AG04450 (cell line): ENCODE measurements around the gene GPR152. TPM values are rescaled to one million over a fixed set of nuclear protein-coding genes. Genes with fewer than 3 reads are reported as not detected.
A peak's percentile ranks its signal among the peaks of the same experiment; 100 is the strongest.

ENCODE experiments used
- CTCF ChIA-PET: fragments of 300-600, 350-600 bp; formaldehyde crosslinking; extraction: SDS; loops from one replicate; lab custom pipeline; 2022; ENCODE audit warnings: antibody characterized with exemption, inconsistent platforms; lab: Charles Lee
- POLR2A ChIA-PET: fragments of 350-600 bp; formaldehyde crosslinking; extraction: SDS; loops from one replicate; lab custom pipeline; 2021; ENCODE audit warnings: antibody characterized with exemption, inconsistent platforms; lab: Yijun Ruan, JAX
- DNase-seq: peaks from one replicate; pipeline ENCODE4 v3.0.0-alpha.2; 2011; ENCODE audit warnings: low read depth, low spot score
- H3K27ac ChIP-seq: one replicate; pipeline ENCODE4 v1.5.1; 2012; ENCODE audit warnings: low read depth, low read length, control low read depth
- H3K27me3 ChIP-seq: one replicate; pipeline ENCODE4 v1.6.0; 2012; ENCODE audit warnings: low read length; ENCODE audit not compliant: control insufficient read depth, insufficient read depth
- H3K4me3 ChIP-seq: 2 replicates; pipeline ENCODE4 v1.5.1; 2011; ENCODE audit warnings: mild to moderate bottlenecking, low read depth, low read length, control low read depth
- H3K9me3 ChIP-seq: 2 replicates; pipeline ENCODE4 v1.5.1; 2012; ENCODE audit warnings: low read length; ENCODE audit not compliant: control insufficient read depth, insufficient read depth
- CTCF ChIP-seq: IDR thresholded peaks from 2 replicates; pipeline ENCODE4 v1.5.1; 2011; ENCODE audit warnings: low read depth, low read length, control low read depth, inconsistent platforms
- polyA plus RNA-seq: library from polyadenylated mRNA; depleted of rRNA; stranded (reverse); fragments of >200 nt; gene quantifications from 2 replicates; pipeline ENCODE4 v1.2.3, GENCODE V29; 2011

Gene GPR152
- polyA plus RNA-seq, 1 experiment, result not detected

- CTCF ChIA-PET, result interaction anchor here (0.6 kb wide), 1 partner anchor 26 kb away, joined by 10 read pairs; no protein-coding TSS in a partner anchor
- peaks cover 4% of the 10 kb centered on the region for H3K27me3 ChIP-seq
These were observed 17.9 kb upstream of the GPR152 start for GRCh38 chr11:67470337-67471002.

DNA sequence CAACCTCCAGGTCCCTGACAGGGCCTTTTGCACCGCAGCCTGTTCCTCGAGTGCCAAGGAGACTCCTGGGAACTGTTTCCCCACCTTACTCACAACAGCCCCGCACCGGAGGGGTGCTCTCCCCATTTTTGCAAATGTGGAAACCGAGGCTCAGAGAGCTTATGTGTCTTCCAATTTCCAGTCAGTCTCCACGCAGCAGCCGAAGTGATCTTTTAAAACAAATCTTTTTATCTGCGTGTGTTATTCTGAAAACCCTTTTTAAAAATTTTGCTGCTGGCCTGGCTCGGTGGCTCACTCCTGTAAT, 16.9 kb upstream of the GPR152 start:
- no peak for TF ChIP-seq CTCF
- POLR2A ChIA-PET, result interaction anchor here (0.7 to 2.5 kb wide), 2 partner anchors 26 to 68 kb away, joined by 4 to 11 read pairs; partner anchors contain the start of genes CORO1B and PPP1CA
- H3K9me3 ChIP-seq, result peaks cover 3% of the 10 kb centered on the region; the same call in 1 of the 2 replicates
- peak overlapping the region; percentile 65 for H3K27ac ChIP-seq
- CTCF ChIA-PET, result interaction anchor here (2.8 kb wide), 1 partner anchor 68 kb away, joined by 15 read pairs; the partner anchor contains the start of gene PPP1CA
- peak overlapping the region; percentile 71 for H3K4me3 ChIP-seq
- no peak for DNase-seq
- H3K27me3 ChIP-seq, result peaks cover 4% of the 10 kb centered on the region

More at GRCh38 chr11:67470337-67471002, 17.9 kb upstream of the GPR152 start:
- Histone ChIP-seq H3K27ac (no peak overlapping the region), H3K4me3 (no peak overlapping the region), H3K9me3 (peaks cover 2% of the 10 kb centered on the region; the same call in 1 of the 2 replicates)
- DNase-seq, result no peak
- no peak for TF ChIP-seq CTCF
- POLR2A ChIA-PET, result no interaction called here

DNA sequence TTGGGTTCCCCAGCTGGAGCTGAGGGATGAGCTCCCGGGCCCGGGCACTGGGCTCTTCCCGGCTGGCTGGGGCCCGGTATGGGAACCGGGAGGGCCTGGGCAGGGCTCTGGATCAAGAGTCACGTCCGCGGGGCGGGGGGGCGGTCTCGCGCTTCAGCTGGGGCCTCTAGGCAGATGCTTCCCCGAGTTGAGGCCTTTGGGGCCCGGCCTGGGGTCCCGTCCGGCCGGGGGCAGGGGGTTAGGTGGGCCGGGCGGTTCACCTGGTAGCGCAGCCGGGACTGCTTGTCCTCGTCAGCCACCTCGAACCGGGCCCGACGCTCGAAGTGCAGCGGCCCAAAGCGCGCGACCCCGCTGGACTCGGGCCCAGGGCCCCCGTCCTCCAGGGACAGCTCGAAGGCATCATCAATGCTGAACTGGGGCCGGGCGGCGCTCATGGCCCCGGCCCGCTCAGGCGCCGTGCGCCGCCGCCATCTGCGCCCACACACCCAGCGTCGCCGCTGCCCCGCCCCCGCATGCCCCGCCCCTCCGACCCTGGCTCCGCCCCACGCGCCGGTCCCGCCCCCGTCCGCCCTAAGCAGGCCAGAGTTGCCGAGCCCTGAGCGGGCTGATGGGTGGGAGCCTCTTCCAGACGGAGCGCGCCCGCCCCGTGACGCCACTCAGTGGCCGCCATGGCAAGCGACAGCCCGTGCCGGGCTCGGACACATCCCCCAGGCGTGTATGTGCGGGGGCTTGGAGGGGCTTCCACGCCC, 16.4 kb upstream of the GPR152 start, which contains the start of gene TMEM134:
TSS of gene TMEM134 (minus strand) at position 493 of the 749 bp plus-strand sequence. CDS start at position 434, 59 bp downstream.
- ChIA-PET POLR2A (interaction anchor here (0.7 to 2.5 kb wide), 3 partner anchors 14 to 67 kb away, joined by 3 to 11 read pairs (median 4); partner anchors contain the start of genes AIP, CORO1B and PPP1CA), CTCF (interaction anchor here (2.8 kb wide), 1 partner anchor 67 kb away, joined by 15 read pairs; the partner anchor contains the start of gene PPP1CA)
- Histone ChIP-seq H3K27ac (peak within 1 kb of the TSS; percentile 65), H3K4me3 (peak within 1 kb of the TSS; percentile 71), H3K9me3 (peaks cover 8% of the 10 kb centered on the region; the same call in 1 of the 2 replicates), H3K27me3 (peaks cover 4% of the 10 kb centered on the region)
- DNase-seq, result peak; percentile 69
- TF ChIP-seq CTCF, result peak; percentile 37

DNA sequence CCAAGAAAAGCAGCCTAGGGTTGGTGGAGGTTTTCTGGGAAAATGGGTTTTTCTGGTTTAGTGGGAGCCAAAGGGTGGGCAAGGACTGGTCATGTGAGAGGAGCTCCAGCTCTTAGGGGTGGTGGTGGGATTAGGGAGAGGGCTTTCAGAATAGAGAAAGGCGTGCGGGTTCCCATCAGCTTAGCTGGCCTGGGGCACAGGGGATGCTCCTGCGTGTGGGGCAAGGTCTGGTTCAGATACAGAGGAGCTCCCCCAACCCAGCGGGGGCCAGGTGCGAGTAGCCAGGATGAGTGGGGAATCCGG, 15.9 kb upstream of the GPR152 start:
- Histone ChIP-seq H3K4me3 (peak overlapping the region; percentile 70), H3K27ac (no peak overlapping the region), H3K27me3 (peaks cover 2% of the 10 kb centered on the region), H3K9me3 (peaks cover 10% of the 10 kb centered on the region; the same call in 1 of the 2 replicates)
- POLR2A ChIA-PET, result interaction anchor here (0.7 to 2.5 kb wide), 2 partner anchors 14 to 67 kb away, joined by 3 to 11 read pairs; partner anchors contain the start of genes AIP and PPP1CA
- no peak for TF ChIP-seq CTCF
- CTCF ChIA-PET, result interaction anchor here (2.8 kb wide), 1 partner anchor 67 kb away, joined by 15 read pairs; the partner anchor contains the start of gene PPP1CA
- DNase-seq, result no peak
